GM18870 (cell line): ENCODE measurements around the gene NCKAP5.

ENCODE experiments used
- ATAC-seq: cut with Tn5 transposase; IDR thresholded peaks from one replicate; pipeline ENCODE4 v1.9.1; 2021; ENCODE audit warnings: moderate library complexity; ENCODE audit not compliant: unreplicated experiment

Gene NCKAP5

DNA sequence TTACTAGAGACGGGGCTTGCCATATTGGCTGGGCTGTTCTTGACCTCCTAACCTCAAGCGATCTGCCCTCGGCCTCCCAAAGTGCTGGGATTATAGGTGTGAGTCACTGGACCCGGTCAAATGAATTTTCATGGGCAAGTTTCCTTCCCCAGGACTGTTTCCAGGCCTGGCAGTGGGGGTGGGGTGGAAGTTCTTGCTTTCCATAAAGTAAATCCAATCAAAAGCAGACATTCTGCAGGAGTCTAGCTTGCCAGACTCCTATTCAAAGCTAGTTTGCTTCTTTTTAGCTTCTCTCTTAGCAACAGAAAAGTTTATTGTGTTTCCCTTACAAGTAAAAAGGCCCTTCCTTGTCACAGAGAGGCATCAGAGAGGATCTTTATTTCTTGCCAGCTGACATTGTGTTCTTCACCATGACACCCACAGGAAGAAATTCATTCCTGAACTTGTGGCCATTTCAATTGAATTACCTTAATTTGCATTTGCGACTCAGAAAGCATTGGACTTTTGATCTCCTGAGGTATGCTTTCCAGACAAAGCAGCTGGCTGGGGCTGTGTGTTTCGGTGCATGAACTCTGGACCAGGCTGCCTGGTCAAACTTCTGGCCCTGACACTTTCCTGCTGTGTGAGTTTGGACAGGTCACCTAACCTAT, 936.1 kb downstream of the NCKAP5 start:
- ATAC-seq = no peak

DNA sequence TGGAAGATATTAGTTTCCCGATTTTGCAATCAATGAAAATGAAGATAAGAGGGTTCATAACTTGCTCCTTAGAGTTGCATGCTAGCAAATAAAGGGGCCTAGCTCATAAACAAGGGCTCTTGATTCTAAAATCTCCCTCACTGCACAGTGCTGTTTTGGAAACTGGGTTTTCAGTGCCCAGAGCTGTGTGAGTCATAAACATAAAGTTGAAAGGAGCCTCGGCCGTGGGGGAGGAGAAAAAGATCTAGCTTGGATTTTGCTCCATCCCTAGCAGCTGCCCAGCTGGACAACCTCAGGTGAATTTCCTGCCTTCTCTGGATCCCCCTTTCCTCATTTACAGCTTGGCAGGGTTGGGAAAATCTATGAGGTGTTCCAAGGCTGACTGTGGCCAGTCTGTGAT, 940.7 kb downstream of the NCKAP5 start:
- no peak for ATAC-seq

- ATAC-seq = no peak
These were observed 945.0 kb downstream of the NCKAP5 start for GRCh38 chr2:132623096-132623839.
